Stimulated activated CD8-positive, alpha-beta memory T cell treated with anti-CD3 and anti-CD28 coated beads, Interleukin-12 subunit alpha, Interleukin-12 subunit beta, amount 100 ng/mL, for 24 hours (primary cell): ENCODE results near the gene DCAF7.

ENCODE experiments used
- DNase-seq: peaks from one replicate; pipeline ENCODE4 v3.0.0-alpha.2; 2020; ENCODE audit errors: extremely low read depth

DCAF7 gene

DNA sequence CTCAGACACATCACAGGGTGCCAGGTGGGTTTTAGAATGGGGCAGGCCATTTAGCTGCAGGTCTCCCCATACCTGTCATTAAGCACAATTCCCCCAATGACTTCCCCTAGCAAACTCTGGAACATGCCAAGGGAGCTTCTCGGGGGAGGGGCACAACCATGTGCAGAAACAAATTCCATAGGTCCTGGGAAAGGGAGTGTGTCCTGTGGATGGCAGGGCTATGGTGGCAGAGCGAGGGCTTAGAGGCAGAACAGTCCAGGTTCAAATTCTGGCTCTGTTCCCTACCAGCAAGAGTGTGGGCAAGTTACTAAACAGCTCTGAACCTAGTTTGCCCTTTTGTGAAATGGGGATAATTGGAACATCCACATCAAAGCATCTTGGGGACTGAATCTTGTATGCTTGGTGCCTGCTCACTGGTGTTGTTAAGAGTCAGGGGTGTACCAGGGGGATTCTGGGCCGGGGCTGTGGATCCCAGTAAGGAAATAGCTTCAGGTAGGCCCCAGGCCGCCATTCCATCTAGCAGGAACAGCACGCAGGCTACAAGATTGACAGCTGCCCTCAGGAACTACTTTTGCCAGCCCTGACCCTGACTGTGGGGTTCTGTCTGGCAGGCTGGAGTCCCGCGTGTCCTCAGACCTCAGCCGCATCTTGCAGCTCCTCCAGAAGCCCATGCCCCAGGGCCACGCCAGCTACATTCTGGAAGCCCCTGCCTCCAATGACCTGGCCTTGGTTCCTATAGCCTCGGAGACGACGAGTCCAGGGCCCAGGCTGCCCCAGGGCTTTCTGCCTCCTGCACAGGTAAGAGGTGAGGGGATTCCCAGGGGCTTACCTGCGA lies 5.6 kb upstream of the DCAF7 start:
- no peak for DNase-seq

DNA sequence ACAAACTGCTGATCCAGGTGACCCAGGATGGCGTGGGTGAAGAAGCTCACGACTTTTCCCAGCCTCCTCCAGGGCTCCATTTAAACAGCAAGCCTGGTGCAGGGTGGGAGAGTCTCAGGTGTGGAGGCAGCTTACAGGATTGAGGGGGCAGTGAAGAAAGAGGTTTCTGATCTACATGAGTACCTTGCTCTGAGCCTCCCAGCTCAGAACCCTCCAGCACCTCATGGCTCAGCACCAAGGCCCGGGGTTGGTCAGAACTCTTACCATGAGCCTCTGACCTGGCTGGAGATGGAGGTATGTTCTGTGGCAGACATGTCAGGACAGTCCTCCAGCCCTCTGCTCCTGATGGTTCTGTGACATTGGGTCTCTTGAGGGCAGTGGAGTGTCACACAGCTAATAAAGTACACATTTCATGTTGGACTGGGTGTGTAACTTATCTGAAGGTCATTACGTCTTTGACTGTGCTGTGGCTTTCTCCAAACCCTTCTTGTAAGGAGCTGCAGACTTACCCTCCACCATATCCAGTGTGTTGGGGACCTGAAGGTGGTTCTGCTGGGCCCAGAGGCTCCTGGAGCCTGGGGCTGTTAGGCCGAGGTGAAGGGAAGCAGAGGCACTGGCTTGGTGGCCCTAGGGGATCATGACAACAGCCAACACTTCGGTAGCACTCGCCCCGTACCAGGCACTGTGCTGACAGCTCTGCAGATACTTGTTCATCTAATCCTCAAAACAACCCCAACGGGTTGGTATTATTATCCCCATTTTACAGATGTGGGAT lies 3.8 kb upstream of the DCAF7 start:
- no peak for DNase-seq

DNA sequence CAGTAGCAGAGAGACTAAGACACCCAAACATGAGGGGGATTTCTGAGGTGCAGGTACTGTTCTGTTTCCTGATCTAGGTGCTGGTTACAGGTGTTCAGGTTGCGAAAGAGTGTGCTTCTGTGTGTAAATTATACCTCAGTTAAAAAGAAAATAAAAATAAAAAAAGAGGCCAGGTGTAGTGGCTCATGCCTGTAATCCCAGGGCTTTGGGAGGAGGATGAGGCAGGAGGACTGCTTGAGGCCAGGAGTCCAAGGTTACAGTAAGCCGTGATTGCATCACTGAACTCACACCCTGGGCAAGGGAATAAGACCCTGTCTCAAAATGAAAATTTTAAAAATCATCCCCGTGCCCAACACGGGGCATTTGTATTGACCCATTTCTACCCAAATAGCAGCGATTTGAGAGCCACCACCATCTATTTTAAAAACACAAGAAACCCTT lies 3.2 kb upstream of the DCAF7 start:
- DNase-seq: no peak

DNA sequence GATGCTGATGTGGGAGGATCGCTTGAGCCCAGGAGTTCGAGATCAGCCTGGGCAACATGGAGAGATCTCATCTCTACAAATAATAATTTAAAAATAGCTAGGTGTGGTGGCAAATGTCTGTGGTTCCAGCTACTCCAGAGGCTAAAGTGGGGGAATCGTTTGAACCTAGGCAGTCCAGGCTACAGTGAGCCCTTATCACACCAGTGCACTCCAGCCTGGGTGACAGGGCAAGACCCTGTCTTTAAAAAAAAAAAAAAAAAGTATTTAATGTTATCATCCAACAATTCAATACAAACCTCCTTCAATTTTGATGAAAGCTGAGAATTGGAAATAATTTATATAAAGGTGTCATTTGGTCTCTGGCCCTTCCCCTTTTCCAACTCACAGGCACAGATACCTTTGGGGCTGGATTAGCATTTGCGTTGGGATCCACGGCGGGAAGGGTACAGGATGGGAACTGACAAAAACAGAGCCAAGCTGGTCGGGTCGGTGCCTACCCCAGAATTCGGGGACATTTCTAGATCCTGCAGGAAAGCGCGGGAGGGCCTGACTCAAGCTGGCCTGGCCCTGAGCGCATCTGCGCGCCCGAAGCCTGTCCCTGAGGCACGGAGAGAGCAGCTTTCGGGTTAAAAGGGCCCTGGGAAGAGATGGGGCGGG lies 860 bp upstream of the DCAF7 start:
- no peak for DNase-seq

DNA sequence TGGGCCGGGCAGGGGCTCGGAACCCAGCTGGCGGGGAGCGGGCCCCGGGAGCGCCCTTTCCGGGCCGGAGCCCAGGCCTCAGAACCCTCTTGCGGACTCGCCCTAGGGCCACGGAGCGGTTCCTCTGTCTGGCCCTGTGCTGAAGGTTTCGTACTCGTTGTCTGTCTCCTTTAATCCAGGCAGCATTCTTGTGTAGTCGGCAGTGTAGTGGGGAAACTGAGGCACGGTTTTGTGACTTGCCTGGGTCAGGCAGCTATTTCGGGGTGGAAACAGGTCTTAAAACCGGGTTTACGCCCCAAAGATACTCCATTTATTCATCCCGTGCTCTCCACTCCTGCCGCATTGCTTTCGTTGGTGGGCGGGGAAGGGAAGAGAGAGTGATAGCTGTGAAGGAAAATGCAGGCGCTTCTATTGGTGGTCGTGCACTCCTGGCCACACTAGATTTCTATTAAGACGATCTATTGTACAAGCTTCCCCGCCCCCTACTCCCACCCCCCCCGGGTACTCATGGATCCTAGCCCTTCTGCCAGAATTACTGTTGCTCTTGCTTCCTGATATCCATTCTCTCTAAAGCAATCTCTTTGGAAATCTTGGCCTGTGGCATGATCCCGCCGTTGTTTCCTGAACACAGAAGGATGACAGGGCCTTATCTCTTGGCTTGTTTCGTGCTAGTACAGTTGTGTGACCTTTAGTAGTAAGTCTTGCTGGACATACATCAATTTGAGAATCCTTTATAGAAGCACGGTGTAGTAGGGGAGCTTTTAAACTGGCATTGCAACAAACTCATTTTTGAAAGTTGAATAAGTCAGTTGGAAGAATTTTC lies 751 bp downstream of the DCAF7 start:
- DNase-seq: no peak

DNA sequence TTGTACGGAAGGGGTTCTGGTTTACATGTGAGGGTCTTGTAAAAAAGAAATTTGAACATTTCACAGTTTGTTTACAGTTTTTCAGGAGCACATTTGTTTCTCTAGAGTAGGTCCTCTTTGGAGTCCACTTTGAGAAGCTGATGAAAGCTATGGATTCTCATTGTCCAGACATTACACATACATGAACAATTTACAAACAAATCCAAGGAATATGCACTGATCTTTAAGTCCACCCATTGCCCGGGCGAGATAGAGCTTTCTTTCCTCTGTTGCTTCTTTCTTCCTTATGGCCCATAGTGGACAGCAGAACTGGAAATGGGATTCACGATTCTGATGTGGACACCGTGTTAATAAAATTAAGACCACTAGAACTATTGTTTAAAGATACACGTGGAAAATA lies 1.9 kb downstream of the DCAF7 start:
- no peak for DNase-seq

DNA sequence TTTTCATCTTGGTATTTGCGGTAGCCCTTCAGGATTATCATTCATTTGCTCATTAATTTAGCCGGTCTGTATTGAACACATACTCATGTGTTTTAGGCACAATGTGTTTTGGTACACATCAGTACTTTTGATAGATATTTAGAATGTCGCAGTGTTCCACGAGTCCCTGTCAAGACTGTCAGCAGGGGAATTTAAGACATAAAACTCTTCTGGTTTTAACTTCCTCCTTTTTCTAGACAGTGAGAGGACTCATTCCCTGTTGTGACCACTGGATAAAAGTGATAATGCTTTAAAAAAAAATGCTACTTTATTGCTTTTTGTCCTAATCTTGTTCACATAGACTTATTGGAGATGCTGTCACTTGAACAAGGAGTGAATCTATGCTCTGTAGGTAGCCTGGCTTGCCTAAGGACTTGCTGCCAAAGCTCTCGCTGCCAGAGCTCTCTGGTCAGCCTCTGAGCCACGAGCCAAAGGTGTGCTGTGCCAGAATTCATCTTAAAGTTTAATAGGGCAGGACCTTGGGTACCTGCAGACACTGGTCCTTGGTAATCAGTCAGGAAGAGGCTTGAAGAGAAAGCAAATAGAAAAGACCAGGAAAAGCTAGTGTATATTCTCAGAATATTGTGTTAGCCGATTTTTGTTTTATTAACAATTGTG lies 5.4 kb downstream of the DCAF7 start:
- no peak for DNase-seq

DNA sequence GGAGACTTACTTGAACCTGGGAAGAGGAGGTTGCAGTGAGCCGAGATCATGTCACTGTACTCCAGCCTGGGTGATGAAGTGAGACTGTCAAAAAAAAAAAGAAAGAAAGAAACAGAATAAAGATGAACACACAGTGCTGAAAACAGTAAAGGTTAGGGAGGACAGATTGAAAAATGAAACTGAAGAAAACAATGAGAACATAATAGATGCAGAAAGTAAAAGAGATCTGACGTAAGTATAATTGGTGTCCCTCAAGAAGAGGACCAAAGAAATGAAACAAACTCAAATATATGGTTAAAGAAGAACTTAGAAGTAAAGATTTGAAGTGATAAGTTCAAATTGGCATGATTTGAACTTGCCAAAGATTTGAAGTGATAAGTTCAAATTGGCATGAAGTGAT lies 7.1 kb downstream of the DCAF7 start:
- no peak for DNase-seq

DNA sequence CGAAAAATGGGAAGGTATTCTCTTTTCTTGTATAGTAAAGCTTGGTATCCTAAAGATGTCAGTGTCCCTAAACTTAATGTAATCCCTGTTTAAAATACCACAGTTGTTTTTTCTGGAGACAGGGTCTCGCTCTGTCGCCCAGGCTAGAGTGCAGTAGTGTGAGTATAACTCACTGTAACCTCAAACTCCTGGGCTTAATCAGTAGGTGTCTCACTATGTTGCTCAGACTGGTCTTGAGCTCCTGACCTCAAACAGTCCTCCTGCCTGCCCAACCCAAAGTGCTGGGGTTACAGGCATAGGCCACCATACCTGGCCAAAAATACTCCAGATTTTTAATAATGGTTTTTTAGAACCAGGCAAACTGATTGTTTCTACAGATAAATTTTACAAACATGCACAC lies 8.2 kb downstream of the DCAF7 start:
- no peak for DNase-seq

DNA sequence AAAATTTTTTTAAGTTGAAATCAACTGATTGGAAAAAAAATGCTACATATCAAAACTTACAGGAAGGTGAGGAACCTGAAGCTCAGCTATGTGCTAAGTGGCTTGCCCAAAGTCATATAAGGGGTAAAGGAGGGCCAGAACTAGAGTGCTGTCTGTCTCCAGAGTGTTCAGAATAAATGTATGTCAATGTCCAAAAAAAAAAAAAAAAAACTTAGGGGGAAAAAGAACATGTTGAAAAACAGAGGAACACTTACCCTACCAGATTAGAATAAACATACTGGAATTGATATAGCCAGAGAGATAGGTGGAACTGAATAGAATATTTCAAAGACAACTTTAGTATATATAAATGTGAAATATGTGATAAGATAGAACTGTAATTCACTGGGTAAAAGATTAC lies 11.5 kb downstream of the DCAF7 start:
- no peak for DNase-seq

DNA sequence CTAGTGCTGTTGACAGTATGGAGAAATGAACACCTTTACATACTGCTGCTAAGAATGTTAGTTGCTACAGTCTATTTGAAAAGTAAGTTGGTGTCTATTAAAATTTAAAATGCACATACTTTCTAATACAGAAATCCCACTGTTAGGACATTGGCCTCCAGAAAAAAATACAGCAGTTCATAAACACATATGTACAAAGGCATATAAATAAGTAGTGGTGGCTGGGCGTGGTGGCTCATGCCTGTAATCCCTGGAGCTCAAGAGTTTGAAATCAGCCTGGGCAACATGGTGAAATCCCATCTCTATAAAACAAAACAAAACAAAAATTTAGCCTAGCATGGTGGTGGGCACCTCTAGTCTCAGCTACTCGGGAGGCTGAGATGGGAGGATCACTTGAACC lies 13.1 kb downstream of the DCAF7 start:
- no peak for DNase-seq

DNA sequence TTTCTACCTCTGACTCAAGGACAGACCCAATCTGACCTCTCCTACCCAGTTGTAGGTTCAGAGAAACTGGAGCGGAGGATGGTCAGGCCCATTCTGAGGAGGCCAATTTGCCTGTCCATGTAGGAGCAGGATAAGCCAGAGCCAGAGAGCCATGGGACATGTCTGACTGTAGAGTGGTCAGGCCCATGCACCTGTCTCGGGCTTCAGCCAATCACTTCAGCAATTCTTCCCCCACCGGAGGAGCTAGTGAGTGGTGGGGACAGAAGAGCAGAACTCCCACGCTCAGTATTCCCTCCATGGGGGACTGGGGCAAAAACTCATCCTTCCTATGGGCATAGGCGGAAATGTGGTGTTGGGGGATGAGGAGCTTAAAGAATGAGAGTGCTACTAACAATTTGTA lies 14.3 kb downstream of the DCAF7 start:
- no peak for DNase-seq

DNA sequence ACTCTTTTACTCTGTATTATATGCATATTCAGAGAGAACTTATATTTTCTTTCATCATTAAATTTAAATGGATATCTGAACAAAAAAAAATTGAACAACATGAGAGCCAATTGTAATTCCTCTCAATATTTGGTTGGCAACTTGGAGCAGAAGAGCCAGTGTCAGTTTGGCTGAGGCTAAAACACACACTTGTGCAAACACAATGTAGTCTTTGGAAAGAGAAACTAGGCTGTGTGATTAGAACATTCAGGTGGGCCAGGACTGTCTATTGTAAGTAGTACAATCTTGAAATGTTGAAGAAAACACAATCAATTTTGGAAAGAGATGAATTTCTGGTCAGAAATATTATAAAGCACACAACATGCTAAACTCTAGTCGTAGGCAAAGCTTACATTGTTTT lies 17.0 kb downstream of the DCAF7 start:
- no peak for DNase-seq

DNA sequence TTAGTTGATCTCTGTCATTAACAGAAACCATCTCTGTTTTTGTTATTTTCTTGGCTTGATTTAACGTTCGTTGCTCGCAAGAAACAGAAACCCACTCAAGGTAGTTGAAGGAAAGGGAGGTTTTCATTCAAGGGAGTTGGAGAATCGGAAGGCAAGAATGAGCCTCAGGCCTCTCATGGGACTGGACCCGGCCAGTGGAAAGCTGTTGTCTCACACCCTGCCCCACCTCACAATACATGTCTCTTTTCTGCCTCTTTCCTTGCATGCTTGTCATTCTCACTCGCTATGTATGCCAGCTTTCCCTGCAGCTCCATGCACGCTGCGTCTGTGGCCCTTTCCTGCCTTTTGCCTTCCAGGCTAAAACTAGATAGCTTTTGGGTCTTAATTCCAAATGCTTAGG lies 18.3 kb downstream of the DCAF7 start:
- no peak for DNase-seq

DNA sequence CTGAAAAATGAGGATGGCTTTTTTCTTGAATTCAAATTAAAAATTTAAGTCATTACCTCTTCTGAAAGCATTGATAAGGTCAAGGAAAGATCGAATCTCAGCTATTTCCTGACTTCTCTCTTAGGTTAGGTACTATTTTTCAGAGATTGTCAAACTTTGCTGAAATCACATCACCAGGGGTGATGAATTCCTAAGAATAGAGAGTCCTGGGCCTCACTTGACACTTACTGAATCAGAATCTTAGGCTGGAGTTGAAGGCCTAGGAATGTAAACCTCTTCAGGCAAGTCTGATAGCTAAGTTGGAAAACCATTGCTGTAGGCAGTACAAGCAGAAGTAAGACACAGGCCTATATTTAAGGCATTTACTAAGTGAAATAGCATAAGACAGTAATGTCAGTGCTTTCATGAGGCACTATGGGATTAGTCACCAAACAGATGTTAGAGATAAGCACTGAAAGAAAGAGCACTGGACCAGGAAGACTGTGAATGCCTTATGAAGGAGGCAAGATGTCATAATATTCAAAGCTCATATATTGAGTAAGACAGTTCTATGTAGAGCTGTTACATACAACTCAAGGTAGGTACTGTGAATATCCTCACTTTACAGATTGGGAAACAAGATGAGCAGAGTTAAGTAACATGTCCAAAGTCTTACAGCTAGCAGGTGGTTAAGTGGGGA lies 21.5 kb downstream of the DCAF7 start:
- DNase-seq: no peak

DNA sequence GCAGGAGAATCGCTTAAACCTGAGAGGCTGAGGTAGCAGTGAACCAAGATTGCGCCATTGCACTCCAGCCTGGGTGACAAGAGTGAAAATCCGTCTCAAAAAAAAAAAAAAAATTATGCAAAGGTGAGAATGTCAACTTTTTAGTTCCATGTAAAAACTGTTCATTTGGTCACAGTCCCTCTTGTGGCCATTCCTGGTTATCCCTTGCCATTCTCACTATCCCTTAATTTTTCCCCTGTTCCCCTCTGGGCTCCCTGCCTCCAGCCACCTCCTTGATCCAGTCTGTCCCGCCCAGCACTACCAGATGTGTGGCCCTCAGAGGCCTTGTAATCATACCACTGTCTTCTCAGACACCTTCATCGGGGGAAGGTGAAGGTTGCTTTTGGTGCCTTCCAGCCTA lies 23.4 kb downstream of the DCAF7 start:
- DNase-seq: no peak

DNA sequence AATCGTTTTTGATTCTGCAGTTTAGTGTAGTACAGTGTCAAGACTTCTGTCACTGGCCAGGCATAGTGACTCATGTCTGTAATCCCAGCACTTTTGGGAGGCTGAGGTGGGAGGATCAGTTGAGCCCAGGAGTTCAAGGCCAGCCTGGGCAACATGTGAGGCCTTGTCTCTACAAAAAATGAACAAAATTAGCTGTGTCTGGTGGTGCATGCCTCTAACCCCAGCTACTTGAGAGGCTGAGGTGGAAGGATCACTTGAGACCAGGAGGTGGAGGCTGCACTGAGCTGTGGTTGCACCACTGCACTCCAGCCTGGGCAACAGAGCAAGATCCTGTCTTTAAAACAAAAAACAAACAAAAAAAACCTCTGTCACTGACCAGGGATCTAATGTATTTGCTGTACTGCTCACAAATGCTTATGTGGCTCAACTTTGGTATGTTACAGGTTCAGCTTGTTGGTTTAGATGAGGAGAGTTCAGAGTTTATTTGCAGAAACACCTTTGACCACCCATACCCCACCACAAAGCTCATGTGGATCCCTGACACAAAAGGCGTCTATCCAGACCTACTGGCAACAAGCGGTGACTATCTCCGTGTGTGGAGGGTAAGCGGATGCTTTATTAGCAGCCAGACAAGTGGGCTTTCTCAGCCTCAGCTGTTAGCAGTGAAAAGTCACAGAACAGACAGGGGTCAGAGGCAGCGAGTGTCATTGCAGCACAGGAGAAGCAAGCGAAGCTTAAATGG lies 27.9 kb downstream of the DCAF7 start:
- no peak for DNase-seq

DNA sequence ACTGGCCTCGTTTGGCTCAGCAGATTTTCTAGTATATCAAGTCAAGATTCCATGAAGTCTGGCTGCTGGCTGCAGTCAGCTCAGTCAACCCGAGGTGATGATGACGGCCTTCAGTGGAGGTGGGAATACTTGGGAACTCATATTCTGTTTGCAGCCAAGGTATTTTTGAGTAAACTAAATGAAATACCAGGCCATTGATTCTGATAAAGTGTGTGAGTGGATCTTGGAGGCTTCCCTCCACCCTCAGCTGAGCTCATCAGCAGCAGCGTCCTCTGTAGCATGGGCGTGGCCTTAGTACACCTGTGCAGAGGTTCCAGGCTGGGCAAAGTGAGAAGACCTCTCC lies 28.5 kb downstream of the DCAF7 start:
- DNase-seq: no peak

DNA sequence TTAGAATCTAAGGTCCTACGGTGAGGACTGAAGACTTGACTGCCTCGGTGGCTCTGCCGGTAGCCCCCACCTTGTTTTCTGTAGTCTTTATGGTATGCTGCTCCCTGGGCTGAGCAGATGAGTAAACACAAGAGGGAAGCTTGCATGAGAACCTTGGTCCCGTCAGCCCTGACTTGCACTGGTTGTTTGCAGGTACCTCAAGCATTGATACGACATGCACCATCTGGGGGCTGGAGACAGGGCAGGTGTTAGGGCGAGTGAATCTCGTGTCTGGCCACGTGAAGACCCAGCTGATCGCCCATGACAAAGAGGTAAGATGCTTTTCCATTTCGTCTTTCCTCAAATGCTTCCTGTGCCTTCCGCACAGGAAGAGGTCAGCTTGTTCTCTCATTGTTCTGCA lies 29.4 kb downstream of the DCAF7 start:
- DNase-seq: no peak

DNA sequence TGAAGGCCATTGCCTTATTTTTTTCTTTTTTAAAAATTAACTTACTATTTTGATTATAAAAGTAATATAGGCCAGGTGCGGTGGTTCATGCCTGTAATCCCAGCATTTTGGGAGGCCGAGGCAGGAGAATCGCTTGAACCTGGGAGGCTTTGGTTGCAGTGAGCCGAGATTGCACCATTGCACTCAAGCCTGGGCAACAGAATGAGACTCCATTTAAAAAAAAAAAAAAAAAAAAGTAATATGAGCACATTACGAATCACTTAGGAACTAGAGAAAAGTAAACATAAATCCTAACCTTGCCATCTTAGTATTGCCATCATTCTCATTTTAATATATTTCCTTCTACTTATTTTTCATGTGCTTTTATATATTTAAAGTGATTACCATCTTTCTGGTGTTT lies 37.5 kb downstream of the DCAF7 start:
- DNase-seq: no peak
